Measurements from ENCODE around the gene SMIM1.

The SMIM1 gene

DNA sequence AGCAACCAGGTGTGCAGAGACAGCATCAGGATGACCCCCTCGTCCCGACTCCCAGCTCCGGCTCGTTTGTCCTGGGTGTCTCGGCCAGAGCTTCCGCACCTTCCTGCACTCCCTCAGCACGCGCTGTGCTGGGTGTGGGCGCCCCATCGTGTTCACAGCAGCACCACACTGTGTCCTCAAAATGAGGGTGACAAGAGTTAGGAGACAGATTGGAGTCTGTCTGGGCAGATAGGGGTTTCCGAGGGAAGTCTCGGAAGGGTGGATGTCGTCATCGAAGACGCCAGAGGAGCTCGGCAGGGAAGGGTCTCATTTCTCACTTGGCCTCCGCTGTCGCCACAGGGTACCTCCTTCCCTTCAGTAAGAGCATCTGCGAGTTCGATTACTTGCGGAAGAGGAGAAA, 16.2 kb upstream of the SMIM1 start:
- DNase-seq (ENCODE audit: low spot score), result no peak

GRCh38 chr1:3759164-3759563, 13.4 kb upstream of the SMIM1 start:
- no peak for DNase-seq (ENCODE audit: low spot score)

DNA sequence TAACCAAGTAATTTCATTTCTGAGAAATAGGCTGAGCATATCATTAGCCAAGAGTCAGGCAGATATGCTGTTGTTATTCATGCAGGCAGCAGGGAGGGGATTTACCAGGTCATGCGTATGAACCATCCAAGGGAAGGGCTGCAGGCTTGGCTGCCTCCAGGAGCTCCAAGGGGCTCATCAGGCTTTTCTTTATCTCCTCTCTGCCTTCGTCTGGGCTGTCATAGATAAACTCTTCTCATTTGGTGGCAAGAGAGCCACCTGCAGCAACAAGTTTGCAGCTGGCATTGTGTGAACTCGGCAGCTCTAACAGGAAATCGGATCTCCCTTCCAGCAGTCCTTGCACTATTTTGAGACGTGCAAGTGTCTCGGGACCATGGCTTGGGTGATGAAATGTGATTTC, 12.8 kb upstream of the SMIM1 start:
- no peak for DNase-seq (ENCODE audit: low spot score)

DNA sequence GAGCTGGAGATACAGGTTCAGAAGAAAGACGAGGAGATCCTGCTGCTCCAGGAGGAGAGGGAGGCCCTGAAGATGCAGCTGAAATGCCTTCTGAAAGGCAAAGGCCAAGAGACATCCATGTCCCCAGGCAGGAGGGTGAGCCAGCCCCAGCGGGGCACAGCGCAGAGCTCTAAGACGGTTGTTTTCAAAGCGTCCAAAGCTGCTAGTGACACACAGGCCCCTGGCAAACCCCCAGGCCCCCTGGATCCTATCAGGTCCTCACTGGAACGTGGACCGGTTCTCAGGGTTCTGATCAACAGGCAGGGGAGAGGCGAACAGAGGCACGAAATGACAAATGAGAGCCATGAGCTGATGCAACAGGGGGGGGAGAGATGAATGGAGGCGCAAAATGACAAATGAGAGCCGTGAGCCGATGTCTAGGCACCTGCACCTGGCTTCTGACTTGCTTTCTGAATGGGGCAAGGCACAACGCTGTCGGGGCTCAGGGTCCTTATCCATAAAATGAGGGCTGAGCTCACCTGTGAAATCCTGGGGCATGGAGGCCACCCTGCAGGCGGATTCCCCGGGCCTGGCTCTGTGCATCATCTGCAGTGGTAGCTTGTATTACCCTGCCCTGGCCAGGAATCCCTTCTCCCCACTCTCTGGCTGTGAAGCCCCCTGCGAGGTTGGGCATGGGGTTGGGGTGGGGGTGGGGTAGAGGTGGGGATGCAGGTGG, 11.1 kb upstream of the SMIM1 start:
- no peak for DNase-seq (ENCODE audit: low spot score)

DNA sequence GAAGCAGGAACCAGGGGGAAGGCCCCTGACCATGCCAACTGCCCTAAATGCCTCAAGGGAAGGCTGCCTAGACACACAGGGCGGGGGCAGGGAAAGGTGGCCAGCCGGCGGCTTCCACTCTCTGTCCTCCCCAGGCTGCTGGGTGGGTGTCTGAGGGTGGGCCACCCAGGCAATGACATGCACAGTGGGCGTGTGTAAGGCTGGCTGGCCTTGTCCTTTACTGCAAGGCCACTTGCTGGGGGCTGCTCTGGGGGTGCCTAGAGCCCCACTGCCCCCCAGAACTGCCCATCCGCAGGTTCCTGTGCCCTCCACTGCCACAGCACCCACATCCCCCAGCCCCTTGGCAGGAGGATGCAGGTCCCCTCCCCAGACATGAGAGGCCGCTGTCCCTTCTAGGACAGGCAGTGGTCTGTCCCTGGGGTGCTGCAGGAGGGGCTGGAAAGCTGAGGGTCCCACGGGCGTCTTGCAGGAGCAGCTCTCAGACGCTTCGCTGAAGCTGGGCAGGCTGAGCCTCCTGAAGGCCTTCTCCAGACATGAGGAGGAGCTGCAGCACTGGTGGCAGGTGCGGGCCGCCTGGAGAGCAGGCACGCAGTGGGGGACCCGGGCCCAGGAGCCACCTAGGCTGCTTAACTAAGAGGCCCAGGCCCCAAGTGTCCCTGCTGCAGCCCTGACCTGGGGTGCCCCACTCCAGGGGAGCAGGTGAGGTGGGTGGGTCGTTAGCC, 10.2 kb upstream of the SMIM1 start:
- DNase-seq (ENCODE audit: low spot score), result no peak

GRCh38 chr1:3762873-3763228, 9.7 kb upstream of the SMIM1 start:
- no peak for DNase-seq (ENCODE audit: low spot score)

DNA sequence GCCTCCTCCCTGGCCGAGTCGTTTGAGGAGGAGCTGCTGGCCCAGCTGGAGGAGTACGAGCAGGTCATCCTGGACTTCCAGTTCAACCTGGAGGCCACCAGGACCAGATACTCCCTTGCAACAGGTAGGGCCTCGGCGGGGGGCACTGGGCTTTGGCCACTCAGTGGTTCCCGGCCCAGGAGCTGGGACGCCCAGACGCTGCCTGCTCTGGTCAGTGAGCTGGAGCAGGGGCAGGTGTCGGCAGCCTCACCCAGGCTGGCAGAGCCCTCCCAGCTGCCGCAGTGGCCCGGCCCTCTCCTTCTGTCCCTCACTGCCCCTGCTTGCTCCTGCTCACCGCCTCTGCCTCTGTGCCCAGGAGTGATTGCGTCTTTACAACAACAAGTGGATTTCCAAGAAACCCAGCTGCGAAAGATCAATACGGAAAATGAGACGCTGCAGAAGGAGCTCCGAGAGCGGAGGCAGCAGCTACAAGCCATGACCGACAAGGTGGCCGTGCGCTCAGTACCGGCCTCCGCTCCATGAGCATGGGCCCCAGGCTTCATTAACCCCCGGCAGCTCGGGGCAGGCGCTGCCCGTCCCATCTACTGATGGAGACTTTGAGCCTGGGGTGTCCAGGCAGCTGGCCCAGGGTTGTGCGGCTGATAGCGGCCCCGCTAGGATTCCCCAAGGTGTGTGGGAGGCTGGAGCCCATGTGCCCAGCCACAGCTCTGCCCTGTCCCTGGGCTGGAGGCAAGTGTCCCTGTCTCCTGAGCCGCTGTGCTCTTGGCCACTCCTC, 9.0 kb upstream of the SMIM1 start:
- DNase-seq (ENCODE audit: low spot score), result no peak

DNA sequence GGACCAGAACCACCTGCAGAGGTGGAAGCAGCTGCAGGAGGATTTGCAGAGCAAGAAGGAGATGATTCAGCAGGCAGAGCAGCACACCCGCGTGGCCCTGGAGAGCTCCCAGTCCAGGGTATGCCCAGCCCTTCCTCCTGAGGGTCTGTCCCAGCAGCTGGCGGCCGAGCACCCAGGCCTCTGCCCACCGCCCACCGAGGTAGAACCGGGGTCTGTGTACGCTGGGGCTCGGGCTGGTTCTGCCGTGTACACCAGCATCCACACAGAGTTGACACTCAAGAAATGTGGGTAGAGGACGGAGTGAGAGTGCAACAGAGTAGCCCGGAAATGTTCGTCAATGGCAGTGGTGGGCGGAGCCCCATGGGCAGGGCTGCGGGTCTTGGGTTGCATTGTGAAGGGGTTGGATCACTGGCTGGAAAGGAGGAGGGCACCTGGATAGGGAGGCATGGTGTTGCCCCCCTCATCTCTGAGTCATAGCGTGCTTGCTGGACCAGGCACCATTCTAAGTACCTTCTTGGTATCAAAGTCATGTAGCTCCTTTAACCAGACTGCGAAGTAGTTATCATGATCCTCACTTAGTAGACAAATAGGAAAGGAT, 5.1 kb upstream of the SMIM1 start:
- DNase-seq (ENCODE audit: low spot score), result no peak

DNA sequence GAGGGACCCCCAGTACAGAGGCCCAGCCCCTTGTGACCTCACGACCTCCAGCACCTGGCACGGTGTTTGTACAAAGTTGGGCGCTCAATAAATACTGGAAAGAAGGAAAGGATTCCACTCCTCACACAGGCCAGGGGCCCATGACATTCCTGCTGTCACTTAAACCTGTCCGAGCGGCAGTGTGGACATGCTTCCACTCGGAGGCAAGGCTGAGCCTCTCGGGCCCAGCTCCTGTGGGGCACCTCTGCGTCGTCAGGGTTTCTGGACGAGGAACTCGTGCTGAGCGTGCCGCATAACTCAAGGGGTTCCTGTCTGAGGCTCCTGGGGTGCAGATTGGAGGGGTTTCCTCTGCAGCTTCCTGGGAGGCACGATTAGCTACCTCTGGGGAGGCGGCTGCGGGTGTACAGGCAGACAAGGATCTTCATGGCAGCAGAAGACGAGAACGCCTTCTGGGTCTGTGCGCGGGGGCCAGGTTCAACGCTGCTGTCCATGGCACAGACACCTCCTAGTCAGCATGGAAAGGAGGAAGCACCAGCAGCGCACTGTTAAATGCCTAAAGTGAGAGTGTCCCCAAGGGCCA, 3.6 kb upstream of the SMIM1 start:
- DNase-seq (ENCODE audit: low spot score), result no peak

DNA sequence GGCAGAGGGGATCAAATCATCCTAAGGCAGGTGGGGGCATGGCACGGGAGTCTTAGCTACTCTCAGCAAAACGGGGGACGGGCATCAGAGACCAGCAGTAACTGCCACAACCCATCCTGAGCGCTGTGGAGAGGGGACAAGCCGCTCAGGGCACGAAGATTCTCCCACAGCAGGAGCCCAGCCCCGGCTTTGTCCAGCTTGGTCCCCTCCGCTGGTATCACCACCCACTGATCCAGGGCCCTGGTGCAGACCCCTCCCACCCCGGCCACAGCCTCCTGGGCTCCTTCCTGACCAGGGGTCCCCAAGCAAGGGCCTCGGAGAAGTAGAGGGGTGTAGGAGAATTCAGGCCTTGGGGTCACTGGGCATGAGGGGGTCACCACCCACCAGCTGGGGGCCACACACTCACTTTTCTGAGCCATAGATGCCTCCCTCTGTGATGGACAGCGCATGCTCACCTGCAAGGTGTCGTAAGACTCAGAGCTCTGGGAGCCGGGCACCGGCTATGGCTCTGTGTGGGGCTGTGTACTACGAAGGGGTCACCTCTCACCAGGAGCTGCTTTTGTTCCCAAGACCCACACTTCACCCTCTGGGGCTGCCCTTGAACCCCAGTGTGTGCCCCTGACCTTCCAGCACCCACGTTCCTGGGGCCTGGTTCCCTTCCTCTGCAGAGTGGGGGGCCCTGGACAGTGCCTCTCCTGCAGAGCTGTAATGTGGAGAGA, 2.3 kb upstream of the SMIM1 start:
- DNase-seq (ENCODE audit: low spot score), result no peak

- DNase-seq (ENCODE audit: low spot score), result peak; percentile 52
Observed at GRCh38 chr1:3771108-3772026, 1.2 kb upstream of the SMIM1 start.

- DNase-seq (ENCODE audit: low spot score), result peak; percentile 97
Observed at GRCh38 chr1:3772027-3772714, 378 bp upstream of the SMIM1 start.

GRCh38 chr1:3773572-3774275, 1.2 kb downstream of the SMIM1 start:
- DNase-seq (ENCODE audit: low spot score), result no peak

DNA sequence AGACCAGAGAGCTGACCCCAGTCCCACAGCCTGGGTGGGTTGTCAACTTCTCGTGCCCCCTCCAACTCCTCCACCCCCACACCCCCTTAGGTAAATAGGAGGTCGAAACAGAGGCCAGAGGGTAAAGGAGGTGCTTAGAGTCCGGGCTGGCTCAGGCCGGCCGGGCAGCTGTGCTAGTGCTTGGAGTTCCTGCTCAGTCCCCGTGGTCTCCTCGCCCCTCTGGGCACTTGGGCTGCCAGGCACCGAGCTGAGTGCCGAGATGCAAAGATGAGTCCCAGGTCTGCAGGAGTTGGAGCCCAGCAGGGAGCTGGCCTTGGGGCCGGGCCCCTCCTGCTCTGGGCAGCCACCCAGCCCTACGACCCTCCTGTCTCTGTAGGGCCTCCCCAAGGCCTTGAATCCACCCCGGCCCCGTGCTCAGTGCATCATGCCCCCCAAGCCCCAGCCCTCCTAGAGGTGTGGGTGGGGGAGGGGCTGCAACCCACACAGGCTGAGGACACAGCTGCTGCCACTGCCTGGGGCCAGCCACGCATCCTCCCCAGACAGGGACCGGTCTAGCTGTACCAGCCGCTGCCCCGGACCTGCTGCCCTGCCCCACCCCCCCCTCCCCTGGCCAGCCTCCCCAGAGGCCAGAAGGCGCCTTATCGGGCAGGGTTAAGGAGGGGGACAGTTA, 1.9 kb downstream of the SMIM1 start:
- no peak for DNase-seq (ENCODE audit: low spot score)

- DNase-seq (ENCODE audit: low spot score), result no peak
Observed at GRCh38 chr1:3774946-3775489, 2.5 kb downstream of the SMIM1 start.

GRCh38 chr1:3775490-3776230, 3.1 kb downstream of the SMIM1 start:
- peak; percentile 96 for DNase-seq (ENCODE audit: low spot score)

DNA sequence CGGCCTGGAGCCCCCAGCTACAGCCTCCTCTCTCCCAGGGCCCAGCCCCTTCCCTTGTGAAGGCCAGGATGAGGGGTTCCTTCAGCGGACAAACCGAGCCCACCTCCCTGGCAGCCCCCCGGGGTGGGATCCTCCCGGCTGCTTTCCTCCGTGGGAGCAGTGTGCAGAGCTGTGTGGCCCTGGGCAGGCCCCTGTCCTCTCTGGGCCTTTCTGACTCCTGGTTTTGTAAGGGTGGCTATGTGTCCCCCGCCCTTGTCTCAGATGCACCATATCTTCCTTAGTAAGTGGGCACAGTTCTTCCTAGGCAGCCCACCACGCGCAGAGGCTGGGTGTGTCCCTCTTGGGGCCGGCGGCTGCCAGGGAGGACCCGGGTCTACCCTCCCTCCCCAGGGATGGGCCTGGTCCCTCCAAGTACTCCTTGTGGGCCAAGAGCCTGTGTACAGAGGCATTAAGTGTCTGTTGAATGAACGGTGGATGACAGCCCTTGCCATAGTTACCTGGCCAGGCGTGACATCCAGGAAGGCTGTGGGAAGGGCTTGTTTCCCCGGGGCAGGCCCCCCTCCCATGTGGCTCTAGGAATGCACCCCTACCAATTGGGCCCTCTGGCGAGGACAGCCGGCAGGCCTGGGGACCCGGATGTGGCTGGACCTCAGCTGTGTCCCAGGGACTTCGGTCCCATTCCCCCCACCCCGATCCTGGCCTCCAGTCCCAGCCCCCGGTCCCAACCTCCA, 3.8 kb downstream of the SMIM1 start:
- DNase-seq (ENCODE audit: low spot score), result no peak
